A673 (cell line): Measurements from ENCODE around the gene SYAP1. TPM values are rescaled to one million over a fixed set of nuclear protein-coding genes. Genes with fewer than 3 reads are reported as not detected.
"Not testable (repeated sequence)": the region's sequence is repeated elsewhere in the genome, so short reads cannot be mapped to it uniquely, and the experiment has no call there.

Experiments used
- BruUV-seq: library from RNA; stranded (reverse); fragments of 400-500 nt; replicated peaks from 2 replicates; lab custom pipeline; 2021; lab: Mats Ljungman, UMichigan
- CTCF ChIA-PET: fragments of 300-600 bp; sonication (Branson Sonifier 250); formaldehyde crosslinking; loops from one replicate; lab custom pipeline; 2022; ENCODE audit warnings: antibody characterized with exemption; lab: Charles Lee
- POLR2A ChIA-PET: fragments of 300-600 bp; sonication (Branson Sonifier 250); formaldehyde crosslinking; loops from one replicate; lab custom pipeline; 2022; ENCODE audit warnings: antibody characterized with exemption; ENCODE audit not compliant: low non-redundant PET; lab: Charles Lee
- DNase-seq: peaks from one replicate; pipeline ENCODE4 v3.0.0-alpha.2; 2015; ENCODE audit warnings: low spot score
- H3K27ac ChIP-seq: fragments of 200-600 bp; sonication (generic); 2 replicates; pipeline ENCODE4 v1.5.1; 2016; ENCODE audit warnings: mixed run types, low read depth, mild to moderate bottlenecking, mixed read lengths, antibody characterized with exemption, low read length; ENCODE audit not compliant: poor library complexity, severe bottlenecking
- H3K27me3 ChIP-seq: fragments of 200-600 bp; sonication (generic); replicated peaks from 2 replicates; pipeline ENCODE4 v1.6.1; 2017; ENCODE audit warnings: mixed run types, low read depth, mild to moderate bottlenecking, mixed read lengths, antibody characterized with exemption, low read length; ENCODE audit not compliant: insufficient read depth, poor library complexity
- H3K36me3 ChIP-seq: fragments of 200-600 bp; sonication (generic); 2 replicates; pipeline ENCODE4 v1.6.1; 2016; ENCODE audit warnings: mixed run types, mild to moderate bottlenecking, mixed read lengths, antibody characterized with exemption, low read length; ENCODE audit not compliant: insufficient read depth, poor library complexity, severe bottlenecking
- H3K4me1 ChIP-seq: fragments of 200-600 bp; sonication (generic); 2 replicates; pipeline ENCODE4 v1.6.1; 2017; ENCODE audit warnings: mixed run types, mild to moderate bottlenecking, mixed read lengths, antibody characterized with exemption, low read length; ENCODE audit not compliant: insufficient read depth, poor library complexity, severe bottlenecking
- H3K4me3 ChIP-seq: fragments of 200-600 bp; sonication (generic); 2 replicates; pipeline ENCODE4 v1.5.1; 2016; ENCODE audit warnings: low read depth, mixed run types, mild to moderate bottlenecking, mixed read lengths, low read length; ENCODE audit not compliant: poor library complexity, severe bottlenecking
- H3K9me3 ChIP-seq: fragments of 200-600 bp; sonication (generic); 2 replicates; pipeline ENCODE4 v1.6.1; 2016; ENCODE audit warnings: mixed run types, low read depth, mild to moderate bottlenecking, mixed read lengths, antibody characterized with exemption, low read length; ENCODE audit not compliant: poor library complexity, severe bottlenecking
- EZH2 ChIP-seq: fragments of 200-600 bp; sonication (generic); IDR thresholded peaks from 2 replicates; pipeline ENCODE4 v1.6.1; 2017; ENCODE audit warnings: borderline replicate concordance, low read depth, mild to moderate bottlenecking, mixed read lengths, antibody characterized with exemption, low read length; ENCODE audit not compliant: poor library complexity, severe bottlenecking
- intact Hi-C: fragments of 100-400 bp; cut with micrococcal nuclease; formaldehyde crosslinking; loops from one replicate; pipeline ENCODE4 v1.10.0; 2022; ENCODE audit not compliant: unreplicated experiment
- total RNA-seq: library from RNA; stranded (reverse); gene quantifications from 2 replicates; pipeline ENCODE4 v1.2.3, GENCODE V29; 2021
- TF ChIP-seq, protein P1 (sequence below): fragments of 300-800, 200-600 bp; sonication (generic); conservative IDR thresholded peaks from 2 replicates; pipeline ENCODE4 v1.5.1; 2017; ENCODE audit warnings: low read depth, mild to moderate bottlenecking, antibody characterized with exemption, low read length, moderate library complexity, mixed read lengths

Gene SYAP1
- total RNA-seq, 1 experiment from 2014 or later, result 41.8 TPM

DNA sequence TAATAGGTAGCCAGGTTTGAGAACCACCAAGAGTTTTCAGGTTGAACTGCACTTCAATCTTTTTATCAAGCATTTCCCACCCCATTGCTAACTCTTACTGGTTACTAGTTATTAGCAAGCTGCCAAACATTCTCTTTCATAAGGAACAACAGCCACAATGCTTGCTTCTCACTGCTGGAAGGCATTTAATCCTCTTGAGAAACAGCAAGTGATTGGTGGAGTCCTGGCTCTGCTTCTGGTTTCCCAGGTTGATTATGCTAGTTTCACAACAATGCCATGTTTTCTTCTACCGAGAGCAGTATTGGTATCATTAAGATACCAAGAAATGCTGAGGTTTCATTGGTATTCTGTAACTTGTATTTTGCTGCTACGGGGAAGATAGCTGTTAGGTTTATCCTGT, 34.6 kb downstream of the SYAP1 start:
- ChIA-PET CTCF (no interaction called here), POLR2A (no interaction called here)
- intact Hi-C loops, result no loop called here
- Histone ChIP-seq H3K27me3 (no peaks in the 10 kb centered on the region), H3K4me3 (no peak overlapping the region), H3K36me3 (peaks cover 30% of the 10 kb centered on the region), H3K9me3 (no peaks in the 10 kb centered on the region), H3K4me1 (no peaks in the 10 kb centered on the region), H3K27ac (no peak overlapping the region)
- peak; percentile 18 for DNase-seq
- TF ChIP-seq, protein P1, sequence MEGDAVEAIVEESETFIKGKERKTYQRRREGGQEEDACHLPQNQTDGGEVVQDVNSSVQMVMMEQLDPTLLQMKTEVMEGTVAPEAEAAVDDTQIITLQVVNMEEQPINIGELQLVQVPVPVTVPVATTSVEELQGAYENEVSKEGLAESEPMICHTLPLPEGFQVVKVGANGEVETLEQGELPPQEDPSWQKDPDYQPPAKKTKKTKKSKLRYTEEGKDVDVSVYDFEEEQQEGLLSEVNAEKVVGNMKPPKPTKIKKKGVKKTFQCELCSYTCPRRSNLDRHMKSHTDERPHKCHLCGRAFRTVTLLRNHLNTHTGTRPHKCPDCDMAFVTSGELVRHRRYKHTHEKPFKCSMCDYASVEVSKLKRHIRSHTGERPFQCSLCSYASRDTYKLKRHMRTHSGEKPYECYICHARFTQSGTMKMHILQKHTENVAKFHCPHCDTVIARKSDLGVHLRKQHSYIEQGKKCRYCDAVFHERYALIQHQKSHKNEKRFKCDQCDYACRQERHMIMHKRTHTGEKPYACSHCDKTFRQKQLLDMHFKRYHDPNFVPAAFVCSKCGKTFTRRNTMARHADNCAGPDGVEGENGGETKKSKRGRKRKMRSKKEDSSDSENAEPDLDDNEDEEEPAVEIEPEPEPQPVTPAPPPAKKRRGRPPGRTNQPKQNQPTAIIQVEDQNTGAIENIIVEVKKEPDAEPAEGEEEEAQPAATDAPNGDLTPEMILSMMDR, result no peak
- no TSS peak for BruUV-seq

DNA sequence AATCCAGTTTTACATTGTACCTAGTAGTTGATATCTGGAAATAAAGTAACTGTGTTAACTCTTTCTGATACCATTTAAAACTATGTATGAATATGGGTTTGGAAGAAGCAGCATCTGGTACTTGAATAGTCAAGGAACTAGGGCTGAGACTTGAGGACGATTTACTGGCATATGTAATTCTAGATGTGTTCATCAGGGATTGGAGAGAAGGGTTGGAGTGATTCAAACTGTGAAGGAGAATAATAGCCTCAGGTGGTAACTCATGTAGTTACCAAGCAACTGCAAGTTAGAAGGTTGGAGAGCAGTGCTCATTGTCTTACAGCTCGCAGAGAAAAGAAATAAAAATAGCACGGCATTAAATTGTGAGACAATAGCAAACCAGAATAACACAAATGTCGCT, 37.3 kb downstream of the SYAP1 start:
- POLR2A ChIA-PET, result no interaction called here
- no peak overlapping the region for H3K27ac ChIP-seq
- CTCF ChIA-PET, result no interaction called here

DNA sequence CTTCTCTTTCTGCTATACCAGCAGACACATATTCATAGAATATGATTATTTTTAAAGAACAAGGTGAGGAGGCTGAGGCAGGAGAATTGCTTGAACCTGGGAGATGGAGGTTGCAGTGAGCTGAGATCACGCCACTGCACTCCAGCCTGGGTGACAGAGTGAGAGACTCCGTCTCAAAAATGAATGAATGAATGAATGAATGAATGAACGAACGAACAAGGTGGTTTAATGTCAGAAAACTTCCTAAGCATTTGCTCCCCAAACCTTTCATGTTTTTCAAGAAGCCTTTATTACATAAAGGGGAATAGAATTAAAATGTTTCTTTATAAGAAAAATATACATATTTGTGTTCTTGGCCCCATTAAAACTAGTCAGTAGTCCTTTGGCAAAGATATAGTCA, 42.1 kb downstream of the SYAP1 start:
- intact Hi-C loops, H3K27ac ChIP-seq, POLR2A ChIA-PET, H3K9me3 ChIP-seq, H3K4me1 ChIP-seq, CTCF ChIA-PET, DNase-seq, BruUV-seq, H3K4me3 ChIP-seq, H3K27me3 ChIP-seq: not testable (repeated sequence)
- H3K36me3 ChIP-seq, result peaks cover 22% of the 10 kb centered on the region

More for the DNA sequence above, 37.3 kb downstream of the SYAP1 start:
- Histone ChIP-seq H3K4me3 (no peak overlapping the region), H3K36me3 (peaks cover 37% of the 10 kb centered on the region), H3K27me3 (no peaks in the 10 kb centered on the region), H3K9me3 (no peaks in the 10 kb centered on the region), H3K4me1 (no peaks in the 10 kb centered on the region)
- TF ChIP-seq EZH2, result no peak
- TF ChIP-seq, protein P1, result no peak
- no TSS peak for BruUV-seq
- intact Hi-C loops, result no loop called here
- no peak for DNase-seq

DNA sequence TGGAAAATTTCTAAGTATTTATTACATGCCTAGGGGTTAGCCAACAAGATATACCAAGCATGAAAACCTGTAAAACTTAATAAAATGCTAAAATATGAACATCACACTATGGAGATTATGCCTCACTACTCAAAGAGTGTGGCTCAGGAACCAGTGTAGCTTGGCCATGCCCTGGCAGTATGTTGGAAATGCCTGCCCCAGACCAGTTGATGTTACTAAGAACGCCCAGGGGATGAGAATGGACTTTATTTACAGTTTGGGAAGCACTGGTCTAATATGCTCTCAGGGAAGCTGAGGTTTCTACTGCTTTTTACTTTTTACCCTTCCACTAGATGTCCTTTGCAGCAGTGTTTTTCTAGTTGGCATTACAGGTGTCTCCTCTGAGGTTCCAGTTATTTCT, 43.2 kb downstream of the SYAP1 start:
- intact Hi-C loops, result no loop called here
- CTCF ChIA-PET, result no interaction called here
- BruUV-seq, result no TSS peak
- Histone ChIP-seq H3K4me1 (no peaks in the 10 kb centered on the region), H3K4me3 (no peak overlapping the region), H3K9me3 (no peaks in the 10 kb centered on the region), H3K27ac (no peak overlapping the region), H3K36me3 (peaks cover 15% of the 10 kb centered on the region), H3K27me3 (no peaks in the 10 kb centered on the region)
- no peak for DNase-seq
- POLR2A ChIA-PET, result no interaction called here
- TF ChIP-seq, protein P1, result no peak
- no peak for TF ChIP-seq EZH2
